ENCODE data around the gene SIRT6. TPM values are rescaled to one million over a fixed set of nuclear protein-coding genes. Genes with fewer than 3 reads are reported as not detected.
"Not testable (repeated sequence)": the region's sequence is repeated elsewhere in the genome, so short reads cannot be mapped to it uniquely, and the experiment has no call there.

The SIRT6 gene
- total RNA-seq, 6 experiments from 2014 or later = 7.9 to 21.6 (median 10.0) TPM

GRCh38 chr19:4140237-4140711 is 42.1 kb downstream of the SIRT6 start:
- ATAC-seq = peak; percentile 77 to 89 (median 84)
- H3K27me3 ChIP-seq = no peaks in the 10 kb centered on the region
- 5% methylated on average over 9 of the region's 12 CpGs for WGBS (ENCODE audit: insufficient coverage, low coverage, low lambda C conversion rate, missing lambda C conversion rate)
- H3K36me3 ChIP-seq = no peaks in the 10 kb centered on the region
- H3K4me1 ChIP-seq = peaks cover 0 to 32% (median 9%) of the 10 kb centered on the region in 4 donors
- intact Hi-C loops (cut with DNase I) = no loop called here
- no peak for DNase-seq
- peak overlapping the region in 1 of 3 donors; percentile 34 for H3K27ac ChIP-seq
- no peaks in the 10 kb centered on the region for H3K9me3 ChIP-seq
- no peak overlapping the region for H3K4me3 ChIP-seq
- TF ChIP-seq CTCF (IDR thresholded peaks at IDR 0.05) = peak; percentile 51 to 63 (median 54)
- no peak for TF ChIP-seq POLR2A (IDR thresholded peaks at IDR 0.05)

- WGBS (ENCODE audit: insufficient coverage, low coverage, low lambda C conversion rate, missing lambda C conversion rate) = 17% methylated on average over 14 of the region's 14 CpGs
- Histone ChIP-seq H3K36me3 (no peaks in the 10 kb centered on the region), H3K4me1 (peaks cover 0 to 32% (median 9%) of the 10 kb centered on the region in 4 donors), H3K4me3 (no peak overlapping the region), H3K9me3 (no peaks in the 10 kb centered on the region), H3K27me3 (no peaks in the 10 kb centered on the region), H3K27ac (no peak overlapping the region)
- TF ChIP-seq CTCF (IDR thresholded peaks at IDR 0.05) (peak; percentile 75 to 87 (median 86)), POLR2A (IDR thresholded peaks at IDR 0.05) (no peak)
- peak; percentile 81 to 85 (median 84) for DNase-seq
- intact Hi-C loops (cut with DNase I) = no loop called here
- ATAC-seq = peak; percentile 76 to 85 (median 82)
Measured at GRCh38 chr19:4139614-4140236, 42.6 kb downstream of the SIRT6 start.

- H3K4me1 ChIP-seq = peaks cover 0 to 32% (median 9%) of the 10 kb centered on the region in 4 donors
- TF ChIP-seq POLR2A (IDR thresholded peaks at IDR 0.05) (no peak), CTCF (IDR thresholded peaks at IDR 0.05) (no peak)
- no peaks in the 10 kb centered on the region for H3K27me3 ChIP-seq
- 84% methylated on average over 5 of the region's 5 CpGs for whole genome bisulfite sequencing (ENCODE audit: insufficient coverage, low coverage, low lambda C conversion rate, missing lambda C conversion rate)
- H3K4me3 ChIP-seq = no peak overlapping the region
- H3K27ac ChIP-seq = no peak overlapping the region
- H3K36me3 ChIP-seq = no peaks in the 10 kb centered on the region
- intact Hi-C loops (cut with DNase I) = no loop called here
- DNase-seq (no peak), ATAC-seq (no peak)
- H3K9me3 ChIP-seq = no peaks in the 10 kb centered on the region
Measured at GRCh38 chr19:4138445-4138844, 43.9 kb downstream of the SIRT6 start.

- H3K27me3 ChIP-seq = no peaks in the 10 kb centered on the region
- H3K27ac ChIP-seq = peak overlapping the region; percentile 25 to 72 (median 57)
- intact Hi-C loops (cut with DNase I) = no loop called here
- no peak overlapping the region for H3K4me3 ChIP-seq
- ATAC-seq (peak; percentile 21 to 38 (median 32)), DNase-seq (no peak)
- H3K36me3 ChIP-seq = no peaks in the 10 kb centered on the region
- H3K4me1 ChIP-seq = peaks cover 0 to 24% (median 9%) of the 10 kb centered on the region in 4 donors
- TF ChIP-seq POLR2A (IDR thresholded peaks at IDR 0.05) (peak; percentile 25), CTCF (IDR thresholded peaks at IDR 0.05) (no peak)
- no peaks in the 10 kb centered on the region for H3K9me3 ChIP-seq
- WGBS (ENCODE audit: insufficient coverage, low coverage, low lambda C conversion rate, missing lambda C conversion rate) = 33% methylated on average over 8 of the region's 8 CpGs
Measured at GRCh38 chr19:4136680-4137088, 45.7 kb downstream of the SIRT6 start.

GRCh38 chr19:4135386-4135785 is 47.0 kb downstream of the SIRT6 start:
- DNase-seq; intact Hi-C loops (cut with DNase I); H3K27me3 ChIP-seq; ATAC-seq; H3K9me3 ChIP-seq; H3K27ac ChIP-seq; H3K36me3 ChIP-seq; H3K4me3 ChIP-seq: not testable (repeated sequence)
- H3K4me1 ChIP-seq = peaks cover 0 to 18% (median 3%) of the 10 kb centered on the region in 4 donors
- 87% methylated on average over 9 of the region's 9 CpGs for WGBS (ENCODE audit: insufficient coverage, low coverage, low lambda C conversion rate, missing lambda C conversion rate)
